Measurements from ENCODE around the gene RTN4IP1. TPM values are rescaled to one million over a fixed set of nuclear protein-coding genes. Genes with fewer than 3 reads are reported as not detected.
A peak's percentile ranks its signal among the peaks of the same experiment; 100 is the strongest.
"Not testable (repeated sequence)": the region's sequence is repeated elsewhere in the genome, so short reads cannot be mapped to it uniquely, and the experiment has no call there.

The RTN4IP1 gene
- total RNA-seq, 1 donor from 2014 or later, result 3.3 TPM

- H3K27ac Mint-ChIP-seq (ENCODE audit: unreplicated experiment), result no peak overlapping the region
- no peaks in the 10 kb centered on the region for H3K36me3 Mint-ChIP-seq (ENCODE audit: low read depth, unreplicated experiment)
- peaks cover 20% of the 10 kb centered on the region for H3K4me1 Mint-ChIP-seq (ENCODE audit: unreplicated experiment)
- no peak for DNase-seq (ENCODE audit: low spot score)
- peaks cover 2% of the 10 kb centered on the region for H3K27me3 Mint-ChIP-seq (ENCODE audit: unreplicated experiment)
- TF ChIP-seq, protein P1, sequence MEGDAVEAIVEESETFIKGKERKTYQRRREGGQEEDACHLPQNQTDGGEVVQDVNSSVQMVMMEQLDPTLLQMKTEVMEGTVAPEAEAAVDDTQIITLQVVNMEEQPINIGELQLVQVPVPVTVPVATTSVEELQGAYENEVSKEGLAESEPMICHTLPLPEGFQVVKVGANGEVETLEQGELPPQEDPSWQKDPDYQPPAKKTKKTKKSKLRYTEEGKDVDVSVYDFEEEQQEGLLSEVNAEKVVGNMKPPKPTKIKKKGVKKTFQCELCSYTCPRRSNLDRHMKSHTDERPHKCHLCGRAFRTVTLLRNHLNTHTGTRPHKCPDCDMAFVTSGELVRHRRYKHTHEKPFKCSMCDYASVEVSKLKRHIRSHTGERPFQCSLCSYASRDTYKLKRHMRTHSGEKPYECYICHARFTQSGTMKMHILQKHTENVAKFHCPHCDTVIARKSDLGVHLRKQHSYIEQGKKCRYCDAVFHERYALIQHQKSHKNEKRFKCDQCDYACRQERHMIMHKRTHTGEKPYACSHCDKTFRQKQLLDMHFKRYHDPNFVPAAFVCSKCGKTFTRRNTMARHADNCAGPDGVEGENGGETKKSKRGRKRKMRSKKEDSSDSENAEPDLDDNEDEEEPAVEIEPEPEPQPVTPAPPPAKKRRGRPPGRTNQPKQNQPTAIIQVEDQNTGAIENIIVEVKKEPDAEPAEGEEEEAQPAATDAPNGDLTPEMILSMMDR (IDR thresholded peaks at IDR 0.05; ENCODE audit: unreplicated experiment), result no peak
- H3K9me3 Mint-ChIP-seq (ENCODE audit: unreplicated experiment), result no peaks in the 10 kb centered on the region
- no peak overlapping the region for H3K4me3 Mint-ChIP-seq (ENCODE audit: unreplicated experiment)
These were observed 79.8 kb downstream of the RTN4IP1 start for GRCh38 chr6:106549521-106549920.

GRCh38 chr6:106548926-106549455 is 80.3 kb downstream of the RTN4IP1 start:
- H3K27me3 Mint-ChIP-seq (ENCODE audit: unreplicated experiment), result not testable (repeated sequence)

DNA sequence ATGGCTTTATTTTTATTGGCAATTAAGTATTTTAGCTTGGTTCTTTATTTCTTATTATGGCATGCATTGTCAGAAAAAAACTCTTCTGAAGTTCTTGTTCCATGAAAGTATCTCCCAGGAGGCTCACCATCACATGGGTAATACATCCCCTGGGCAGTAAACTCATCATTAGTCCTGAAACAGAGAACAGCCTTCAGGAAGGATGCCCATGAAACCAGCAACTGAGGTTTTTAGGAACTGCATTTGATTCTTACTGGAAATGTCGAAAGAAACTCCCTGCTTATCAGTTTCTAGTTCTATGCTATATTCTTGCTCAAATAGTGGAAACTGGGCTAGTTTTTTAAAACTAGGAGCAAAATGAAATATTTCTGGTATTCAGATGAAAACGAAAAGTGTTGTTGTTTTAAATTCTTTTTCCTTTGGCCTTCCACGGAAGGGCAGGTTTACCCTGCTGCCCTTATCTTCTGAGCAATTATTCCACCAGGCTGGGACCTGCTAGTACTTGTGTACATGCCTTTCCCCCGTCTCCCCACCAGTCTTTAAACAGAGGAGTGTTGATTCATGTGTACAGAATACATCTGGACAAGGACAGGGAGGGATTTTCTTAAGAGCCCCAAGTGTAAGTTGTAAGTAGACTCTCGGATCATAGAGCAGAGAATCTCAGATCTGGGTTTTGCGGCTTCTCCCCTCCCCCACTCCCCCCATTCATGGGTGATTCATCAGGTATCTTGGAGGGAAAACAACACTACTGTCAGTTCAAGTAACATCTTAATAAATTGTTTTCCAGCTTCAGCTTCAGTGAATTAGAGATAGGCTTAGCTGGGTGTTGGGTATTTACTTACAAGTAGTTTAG is 81.5 kb downstream of the RTN4IP1 start:
- Mint-ChIP-seq H3K27me3 (ENCODE audit: unreplicated experiment) (peaks cover 2% of the 10 kb centered on the region), H3K4me1 (ENCODE audit: unreplicated experiment) (peaks cover 14% of the 10 kb centered on the region), H3K27ac (ENCODE audit: unreplicated experiment) (peak overlapping the region; percentile 88), H3K4me3 (ENCODE audit: unreplicated experiment) (no peak overlapping the region), H3K9me3 (ENCODE audit: unreplicated experiment) (no peaks in the 10 kb centered on the region), H3K36me3 (ENCODE audit: low read depth, unreplicated experiment) (no peaks in the 10 kb centered on the region)
- no peak for DNase-seq (ENCODE audit: low spot score)
- TF ChIP-seq, protein P1 (IDR thresholded peaks at IDR 0.05; ENCODE audit: unreplicated experiment), result no peak

More at GRCh38 chr6:106548926-106549455, 80.3 kb downstream of the RTN4IP1 start:
- not testable (repeated sequence) for H3K4me3 Mint-ChIP-seq (ENCODE audit: unreplicated experiment); DNase-seq (ENCODE audit: low spot score); H3K36me3 Mint-ChIP-seq (ENCODE audit: low read depth, unreplicated experiment); H3K27ac Mint-ChIP-seq (ENCODE audit: unreplicated experiment); H3K9me3 Mint-ChIP-seq (ENCODE audit: unreplicated experiment)
- peaks cover 18% of the 10 kb centered on the region for H3K4me1 Mint-ChIP-seq (ENCODE audit: unreplicated experiment)

GRCh38 chr6:106546691-106547414 is 82.4 kb downstream of the RTN4IP1 start:
- Mint-ChIP-seq H3K4me1 (ENCODE audit: unreplicated experiment) (peaks cover 14% of the 10 kb centered on the region), H3K27ac (ENCODE audit: unreplicated experiment) (peak overlapping the region; percentile 69), H3K9me3 (ENCODE audit: unreplicated experiment) (no peaks in the 10 kb centered on the region), H3K4me3 (ENCODE audit: unreplicated experiment) (no peak overlapping the region), H3K36me3 (ENCODE audit: low read depth, unreplicated experiment) (no peaks in the 10 kb centered on the region), H3K27me3 (ENCODE audit: unreplicated experiment) (peaks cover 2% of the 10 kb centered on the region)
- no peak for DNase-seq (ENCODE audit: low spot score)
- TF ChIP-seq, protein P1 (IDR thresholded peaks at IDR 0.05; ENCODE audit: unreplicated experiment), result no peak

DNA sequence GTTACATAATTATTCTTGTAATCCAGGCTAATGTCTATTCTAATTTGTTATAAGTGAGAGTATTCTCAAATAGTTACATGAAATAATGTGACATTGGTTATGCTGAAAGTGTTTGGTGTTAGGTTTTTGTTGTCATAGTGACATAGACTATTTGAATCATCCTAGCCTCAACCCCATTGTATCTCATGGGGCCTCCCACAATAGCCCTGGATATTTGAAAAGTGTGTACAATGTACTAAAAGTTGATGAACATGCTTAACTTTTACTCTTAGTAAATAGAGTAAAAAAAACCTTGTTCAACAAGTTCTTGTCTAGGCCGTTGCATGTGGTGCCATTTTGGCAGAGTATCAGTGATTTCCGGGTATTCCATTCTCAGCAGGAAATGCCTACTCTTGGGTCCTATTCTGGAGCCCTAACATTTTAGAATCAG is 83.0 kb downstream of the RTN4IP1 start:
- Mint-ChIP-seq H3K4me1 (ENCODE audit: unreplicated experiment) (peaks cover 14% of the 10 kb centered on the region), H3K36me3 (ENCODE audit: low read depth, unreplicated experiment) (no peaks in the 10 kb centered on the region), H3K27ac (ENCODE audit: unreplicated experiment) (peak overlapping the region; percentile 69), H3K9me3 (ENCODE audit: unreplicated experiment) (no peaks in the 10 kb centered on the region), H3K4me3 (ENCODE audit: unreplicated experiment) (no peak overlapping the region), H3K27me3 (ENCODE audit: unreplicated experiment) (peaks cover 2% of the 10 kb centered on the region)
- no peak for DNase-seq (ENCODE audit: low spot score)
- TF ChIP-seq, protein P1 (IDR thresholded peaks at IDR 0.05; ENCODE audit: unreplicated experiment), result no peak

All from endothelial cell (in vitro differentiated cells).